ENCODE data around the gene LRRFIP2. TPM values are rescaled to one million over a fixed set of nuclear protein-coding genes. Genes with fewer than 3 reads are reported as not detected.

LRRFIP2 gene
- total and polyA plus RNA-seq, 2 of the 8 experiments (the other 6 are each of a cell fraction or from before 2014, with no cell fraction given), result 8.8 to 25.6 TPM

DNA sequence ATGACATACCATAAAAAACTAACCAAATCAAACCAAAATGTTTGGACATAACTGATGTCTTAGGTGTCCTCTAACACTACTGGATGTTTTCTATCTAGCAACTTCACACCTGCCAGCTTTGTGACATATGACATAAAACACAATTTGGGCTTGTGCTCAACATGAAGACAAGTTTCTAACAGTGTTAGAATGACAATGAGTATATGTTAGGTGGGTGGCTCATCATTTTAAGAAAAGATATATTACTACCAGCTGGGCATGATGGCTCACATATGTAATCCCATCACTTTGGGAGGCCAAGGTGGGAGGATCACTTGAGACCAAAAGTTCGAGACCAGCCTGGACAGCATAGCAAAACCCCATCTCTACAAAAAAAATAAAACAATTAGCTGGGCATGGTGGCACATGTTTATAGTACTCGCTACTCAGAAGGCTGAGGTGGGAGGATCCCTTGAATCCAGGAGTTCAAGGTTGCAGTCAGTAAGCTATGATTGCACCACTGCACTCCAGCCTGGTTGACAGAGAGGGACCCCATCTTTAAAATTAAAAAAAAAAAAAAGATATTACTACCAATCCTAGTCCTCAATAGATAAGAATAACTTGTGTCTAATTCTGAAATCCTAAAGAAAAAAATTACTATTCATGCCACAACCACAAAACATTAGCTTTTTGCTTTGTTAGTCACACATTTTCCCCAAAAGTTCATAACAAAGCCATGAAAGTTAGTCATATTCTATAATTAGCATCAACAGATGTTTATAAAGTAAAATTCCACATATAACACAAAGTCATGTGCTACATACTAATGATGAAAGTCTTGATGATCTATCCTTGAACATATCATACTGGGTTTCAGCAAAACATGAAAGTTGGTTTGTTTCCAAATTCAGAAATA is 59.9 kb downstream of the LRRFIP2 start:
- TF ChIP-seq HDAC2 (IDR thresholded peaks at IDR 0.05; ENCODE audit: borderline replicate concordance in 1 of 2, low read depth in 2 of 2, low read length in 2 of 2) (no peak), BRCA1 (IDR thresholded peaks at IDR 0.05; ENCODE audit: low read depth, low read length) (no peak), RBBP5 (IDR thresholded peaks at IDR 0.05; ENCODE audit: borderline replicate concordance, low read depth, low read length) (no peak), CREB1 (IDR thresholded peaks at IDR 0.05) (no peak), SP4 (IDR thresholded peaks at IDR 0.05; ENCODE audit: low read length) (no peak), EZH2 (IDR thresholded peaks at IDR 0.05; ENCODE audit: low read depth, low read length, severe bottlenecking) (no peak)
- H2BK5ac ChIP-seq (ENCODE audit: low read depth, low read length), result no peak overlapping the region
- no peak for DNase-seq (ENCODE audit: low read depth in 1 of 2, low spot score in 2 of 2)
- H3K4me2 ChIP-seq (ENCODE audit: insufficient read depth in 1 of 2, low read depth in 2 of 2, low read length in 2 of 2), result no peak overlapping the region
- H2AFZ ChIP-seq (ENCODE audit: low read length), result no peak overlapping the region
- H2BK20ac ChIP-seq (ENCODE audit: low read length), result no peak overlapping the region
- no peak overlapping the region for H2BK120ac ChIP-seq (replicated peaks; ENCODE audit: low read depth, low read length)
- H3K36me3 ChIP-seq (ENCODE audit: control insufficient read depth in 2 of 4, insufficient read depth in 4 of 4, low read length in 3 of 4), result no peaks in the 10 kb centered on the region; a peak in 1 of 8 replicates
- H2BK15ac ChIP-seq (ENCODE audit: low read length), result no peak overlapping the region
- no peaks in the 10 kb centered on the region for H3K79me2 ChIP-seq (ENCODE audit: control insufficient read depth in 1 of 2, insufficient read depth in 2 of 2, low read length in 2 of 2)
- no peak overlapping the region for H4K5ac ChIP-seq (ENCODE audit: insufficient read length, low read depth, low read length)
- WGBS, 2 experiments (ENCODE audit: extremely low coverage in 1 of 2, insufficient coverage in 1 of 2, insufficient read length in 1 of 2, insufficient replicate concordance in 2 of 2, low coverage in 1 of 2, low lambda C conversion rate in 2 of 2, missing lambda C conversion rate in 1 of 2), result 88% methylated on average over 2 of the region's 2 CpGs; no CpG with 5 or more reads in 1 of the 2 experiments
- no peak overlapping the region for H4K91ac ChIP-seq (replicated peaks; ENCODE audit: insufficient read length, low read length)
- H4K8ac ChIP-seq (ENCODE audit: extremely low read depth, insufficient read depth, low read length), result no peak overlapping the region
- H3K27me3 ChIP-seq (replicated peaks in 1 of 4; ENCODE audit: control insufficient read depth in 3 of 4, extremely low read depth in 1 of 4, insufficient read depth in 3 of 4, low read length in 3 of 4), result no peaks in the 10 kb centered on the region
- H3K18ac ChIP-seq (ENCODE audit: extremely low read depth, low read length), result no peak overlapping the region
- no peak overlapping the region for H3K14ac ChIP-seq (ENCODE audit: insufficient read length)
- H3K56ac ChIP-seq (replicated peaks; ENCODE audit: insufficient read length, low read depth, low read length), result no peak overlapping the region
- ChIA-PET CTCF (ENCODE audit: partially characterized antibody) (interaction anchor here (0.6 kb wide), 1 partner anchor 29 kb away, joined by 3 read pairs; no protein-coding TSS in a partner anchor), POLR2A (ENCODE audit: partially characterized antibody) (no interaction called here)
- H2AK5ac ChIP-seq (ENCODE audit: low read depth, low read length), result no peak overlapping the region
- H3K27ac ChIP-seq (ENCODE audit: low read depth, low read length), result no peak overlapping the region
- H3K23me2 ChIP-seq (ENCODE audit: low read depth, low read length), result no peaks in the 10 kb centered on the region
- H3K9me3 ChIP-seq (ENCODE audit: insufficient read depth in 2 of 2, low read depth in 1 of 2, low read length in 1 of 2), result no peaks in the 10 kb centered on the region
- no peak overlapping the region for H2BK12ac ChIP-seq (ENCODE audit: low read depth, low read length)
- no peak overlapping the region for H3K9ac ChIP-seq (replicated peaks in 1 of 4; ENCODE audit: extremely low read depth in 1 of 4, low read depth in 3 of 4, low read length in 3 of 4)
- H3K4me1 ChIP-seq (replicated peaks in 1 of 4; ENCODE audit: control insufficient read depth in 3 of 4, insufficient read depth in 4 of 4, low read length in 3 of 4), result no peaks in the 10 kb centered on the region
- FAIRE-seq, result no peak
- no peak overlapping the region for H3K4ac ChIP-seq (replicated peaks; ENCODE audit: insufficient read length, low read depth, low read length)
- no peaks in the 10 kb centered on the region for H4K20me1 ChIP-seq (replicated peaks in 1 of 2; ENCODE audit: control insufficient read depth in 1 of 2, insufficient read depth in 2 of 2, low read length in 2 of 2)
- no peak overlapping the region for H3K23ac ChIP-seq (ENCODE audit: insufficient read length)
- H3K4me3 ChIP-seq (ENCODE audit: extremely low read depth in 1 of 4, insufficient read depth in 2 of 4, low read depth in 3 of 4, low read length in 4 of 4), result no peak overlapping the region
- H3K79me1 ChIP-seq (ENCODE audit: low read depth, low read length), result no peaks in the 10 kb centered on the region
